Astrocyte (in vitro differentiated cells and primary cell): Measurements from ENCODE around the gene SLC26A9. TPM values are rescaled to one million over a fixed set of nuclear protein-coding genes. Genes with fewer than 3 reads are reported as not detected.

Experiments used
- DNase-seq: peaks from one replicate; pipeline ENCODE4 v3.0.0-alpha.2; 2010; ENCODE audit warnings: low read depth
- FAIRE-seq: peaks from 2 replicates; lab custom pipeline; 2011; peaks lifted over from hg19 to GRCh38; lab: Jason Lieb, UNC
- H2AFZ ChIP-seq: 2 replicates; pipeline ENCODE4 v1.6.0; 2012; ENCODE audit warnings: low read depth, low read length, inconsistent platforms
- H3K27ac ChIP-seq: 2 replicates; pipeline ENCODE4 v1.5.1; 2011; ENCODE audit warnings: low read depth, low read length, inconsistent platforms
- H3K27me3 ChIP-seq: 2 replicates; pipeline ENCODE4 v1.6.0; 2011; ENCODE audit warnings: low read length, inconsistent platforms; ENCODE audit not compliant: insufficient read depth
- H3K36me3 ChIP-seq: 2 replicates; pipeline ENCODE4 v1.5.1; 2011; ENCODE audit warnings: low read length, inconsistent platforms; ENCODE audit not compliant: insufficient read depth
- H3K4me1 ChIP-seq: 2 replicates; pipeline ENCODE4 v1.5.1; 2011; ENCODE audit warnings: low read length, inconsistent platforms; ENCODE audit not compliant: insufficient read depth
- H3K4me2 ChIP-seq: 2 replicates; pipeline ENCODE4 v1.6.0; 2012; ENCODE audit warnings: low read length, inconsistent platforms
- H3K4me3 ChIP-seq: 2 replicates; pipeline ENCODE4 v1.5.1; 2011; ENCODE audit warnings: low read depth, mild to moderate bottlenecking, low read length, inconsistent platforms; ENCODE audit not compliant: insufficient read depth
- H3K79me2 ChIP-seq: 2 replicates; pipeline ENCODE4 v1.6.0; 2012; ENCODE audit warnings: mild to moderate bottlenecking, low read length, inconsistent platforms; ENCODE audit not compliant: insufficient read depth
- H3K9ac ChIP-seq: 2 replicates; pipeline ENCODE4 v1.6.0; 2012; ENCODE audit warnings: mild to moderate bottlenecking, low read length, inconsistent platforms
- H3K9me3 ChIP-seq: 2 replicates; pipeline ENCODE4 v1.5.1; 2012; ENCODE audit warnings: low read depth, mild to moderate bottlenecking, low read length, inconsistent platforms; ENCODE audit not compliant: insufficient read depth
- H4K20me1 ChIP-seq: 2 replicates; pipeline ENCODE4 v1.6.0; 2012; ENCODE audit warnings: low read length, inconsistent platforms; ENCODE audit not compliant: insufficient read depth
- H3K27ac Mint-ChIP-seq: one replicate; pipeline ENCODE4 v1.8.0; 2021; ENCODE audit warnings: mild to moderate bottlenecking, mixed read lengths; ENCODE audit not compliant: unreplicated experiment
- H3K27me3 Mint-ChIP-seq: one replicate; pipeline ENCODE4 v1.8.0; 2021; ENCODE audit warnings: low read depth, mixed read lengths; ENCODE audit not compliant: unreplicated experiment
- H3K36me3 Mint-ChIP-seq: one replicate; pipeline ENCODE4 v1.8.0; 2021; ENCODE audit warnings: low read depth, mixed read lengths; ENCODE audit not compliant: unreplicated experiment
- H3K4me1 Mint-ChIP-seq: one replicate; pipeline ENCODE4 v1.8.0; 2021; ENCODE audit warnings: low read depth, mixed read lengths; ENCODE audit not compliant: unreplicated experiment
- H3K4me3 Mint-ChIP-seq: one replicate; pipeline ENCODE4 v1.8.0; 2021; ENCODE audit warnings: mild to moderate bottlenecking, moderate library complexity, mixed read lengths; ENCODE audit not compliant: unreplicated experiment
- H3K9me3 Mint-ChIP-seq: one replicate; pipeline ENCODE4 v1.8.0; 2021; ENCODE audit warnings: mild to moderate bottlenecking, mixed read lengths; ENCODE audit not compliant: unreplicated experiment
- CTCF ChIP-seq: IDR thresholded peaks from 2 replicates; pipeline ENCODE4 v1.5.1; 2011; ENCODE audit warnings: low read depth, mild to moderate bottlenecking, inconsistent platforms, low read length, moderate library complexity; ENCODE audit not compliant: insufficient read depth
- EZH2 ChIP-seq: IDR thresholded peaks from 2 replicates; pipeline ENCODE4 v1.6.1; 2012; ENCODE audit warnings: mild to moderate bottlenecking, low read length, inconsistent platforms; ENCODE audit not compliant: insufficient read depth
- total RNA-seq: library from RNA; stranded (reverse); gene quantifications from 2 replicates; pipeline ENCODE4 v1.2.1, GENCODE V29; 2021

The SLC26A9 gene
- total RNA-seq, 1 donor from 2014 or later = not detected

- no peaks in the 10 kb centered on the region for H3K79me2 ChIP-seq
- H3K9me3 ChIP-seq = no peaks in the 10 kb centered on the region
- no peaks in the 10 kb centered on the region for H3K36me3 ChIP-seq
- peaks cover 3% of the 10 kb centered on the region for H3K9me3 Mint-ChIP-seq
- no peak overlapping the region for H3K9ac ChIP-seq
- peaks cover 24% of the 10 kb centered on the region for H3K27me3 Mint-ChIP-seq
- H3K27ac Mint-ChIP-seq = no peak overlapping the region
- no peaks in the 10 kb centered on the region for H3K36me3 Mint-ChIP-seq
- DNase-seq (no peak), FAIRE-seq (no peak)
- H3K4me2 ChIP-seq = no peak overlapping the region
- H2AFZ ChIP-seq = no peak overlapping the region
- no peaks in the 10 kb centered on the region for H3K4me1 ChIP-seq
- H3K27me3 ChIP-seq = no peaks in the 10 kb centered on the region
- no peaks in the 10 kb centered on the region for H4K20me1 ChIP-seq
- H3K4me3 Mint-ChIP-seq = no peak overlapping the region
- H3K4me3 ChIP-seq = no peak overlapping the region
- no peak overlapping the region for H3K27ac ChIP-seq
- no peaks in the 10 kb centered on the region for H3K4me1 Mint-ChIP-seq
- TF ChIP-seq CTCF (no peak), EZH2 (no peak)
Observed at GRCh38 chr1:205970486-205970885, 27.2 kb upstream of the SLC26A9 start.

DNA sequence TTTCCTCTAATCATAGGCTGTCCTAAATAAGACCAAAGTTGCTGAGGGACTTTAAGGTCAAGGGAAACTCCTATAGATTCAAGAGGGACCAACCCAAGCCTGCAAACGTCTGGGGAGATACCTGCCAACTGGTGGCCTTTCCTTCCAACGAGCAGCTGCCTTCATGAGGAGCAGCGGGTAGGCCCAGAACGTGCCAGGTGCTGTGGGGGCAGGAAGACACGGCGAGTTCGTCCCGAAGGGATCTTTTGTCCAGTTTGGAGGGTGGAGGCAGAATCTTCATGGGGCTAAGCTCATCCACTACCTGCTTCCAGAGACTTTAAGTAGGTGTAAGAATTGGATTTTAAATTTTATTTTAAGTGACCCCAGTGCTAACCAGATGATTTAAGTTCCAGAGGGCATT lies 26.0 kb upstream of the SLC26A9 start:
- DNase-seq (no peak), FAIRE-seq (no peak)
- Histone ChIP-seq H3K9me3 (no peaks in the 10 kb centered on the region), H3K4me2 (no peak overlapping the region), H4K20me1 (no peaks in the 10 kb centered on the region), H3K79me2 (no peaks in the 10 kb centered on the region), H2AFZ (no peak overlapping the region), H3K4me1 (peaks cover under 1% of the 10 kb centered on the region), H3K27ac (no peak overlapping the region), H3K36me3 (no peaks in the 10 kb centered on the region), H3K9ac (no peak overlapping the region), H3K4me3 (no peak overlapping the region), H3K27me3 (no peaks in the 10 kb centered on the region)
- Mint-ChIP-seq H3K9me3 (peaks cover 3% of the 10 kb centered on the region), H3K4me1 (no peaks in the 10 kb centered on the region), H3K27me3 (peaks cover 29% of the 10 kb centered on the region), H3K27ac (no peak overlapping the region), H3K4me3 (no peak overlapping the region), H3K36me3 (no peaks in the 10 kb centered on the region)
- TF ChIP-seq EZH2 = no peak
- no peak for TF ChIP-seq CTCF

GRCh38 chr1:205967554-205968335 lies 24.5 kb upstream of the SLC26A9 start:
- H2AFZ ChIP-seq = no peak overlapping the region
- no peaks in the 10 kb centered on the region for H3K27me3 ChIP-seq
- no peak overlapping the region for H3K27ac ChIP-seq
- H3K79me2 ChIP-seq = no peaks in the 10 kb centered on the region
- no peak overlapping the region for H3K9ac ChIP-seq
- Mint-ChIP-seq H3K27me3 (peaks cover 39% of the 10 kb centered on the region), H3K4me1 (peaks cover 2% of the 10 kb centered on the region), H3K9me3 (peaks cover 3% of the 10 kb centered on the region), H3K36me3 (no peaks in the 10 kb centered on the region), H3K4me3 (no peak overlapping the region), H3K27ac (no peak overlapping the region)
- H3K9me3 ChIP-seq = no peaks in the 10 kb centered on the region
- H4K20me1 ChIP-seq = no peaks in the 10 kb centered on the region
- no peak for TF ChIP-seq EZH2
- no peak for TF ChIP-seq CTCF
- peaks cover 12% of the 10 kb centered on the region for H3K4me1 ChIP-seq
- DNase-seq (no peak), FAIRE-seq (no peak)
- no peaks in the 10 kb centered on the region for H3K36me3 ChIP-seq
- H3K4me2 ChIP-seq = no peak overlapping the region
- no peak overlapping the region for H3K4me3 ChIP-seq
